NCI-H82 treated with DMSO at 0.1 percent for 48 hours (cell line): Measurements from ENCODE around the gene KRT8.
"Not testable (repeated sequence)": the region's sequence is repeated elsewhere in the genome, so short reads cannot be mapped to it uniquely, and the experiment has no call there.

Experiments used
- DNase-seq: peaks from one replicate; lab custom pipeline; 2025; ENCODE audit not compliant: unreplicated experiment; lab: John Stamatoyannopoulos, UW

KRT8 gene

GRCh38 chr12:52904509-52905300 lies at the start of gene KRT8:
Gene KRT8 (minus strand): TSS chr12:52905076. CDS start chr12:52904981, 95 bp downstream.
- DNase-seq: not testable (repeated sequence)

- DNase-seq: no peak
Observed at GRCh38 chr12:52953181-52953841, 48.4 kb upstream of the KRT8 start.

- no peak for DNase-seq
Observed at GRCh38 chr12:52952076-52952801, 47.4 kb upstream of the KRT8 start.

GRCh38 chr12:52951640-52952039 lies 46.8 kb upstream of the KRT8 start:
- DNase-seq: no peak

GRCh38 chr12:52951126-52951525 lies 46.2 kb upstream of the KRT8 start:
- DNase-seq: no peak

- no peak for DNase-seq
Observed at GRCh38 chr12:52950553-52950952, 45.7 kb upstream of the KRT8 start.

GRCh38 chr12:52949413-52950331 lies 44.8 kb upstream of the KRT8 start:
- no peak for DNase-seq

GRCh38 chr12:52947738-52948423 lies 43.0 kb upstream of the KRT8 start:
- DNase-seq: no peak

GRCh38 chr12:52946797-52947547 lies 42.1 kb upstream of the KRT8 start:
- no peak for DNase-seq

GRCh38 chr12:52946334-52946733 lies 41.5 kb upstream of the KRT8 start:
- no peak for DNase-seq

- no peak for DNase-seq
Observed at GRCh38 chr12:52945389-52946232, 40.7 kb upstream of the KRT8 start.

- DNase-seq: no peak
Observed at GRCh38 chr12:52944683-52945388, 40.0 kb upstream of the KRT8 start.

GRCh38 chr12:52942901-52943181 lies 38.0 kb upstream of the KRT8 start:
- DNase-seq: no peak

GRCh38 chr12:52942066-52942900 lies 37.4 kb upstream of the KRT8 start:
- no peak for DNase-seq

- DNase-seq: no peak
Observed at GRCh38 chr12:52929538-52929937, 24.7 kb upstream of the KRT8 start.

- no peak for DNase-seq
Observed at GRCh38 chr12:52927964-52928363, 23.1 kb upstream of the KRT8 start.

GRCh38 chr12:52926596-52927234 lies 21.8 kb upstream of the KRT8 start:
- no peak for DNase-seq
